SU-DHL-6 (cell line): Measurements from ENCODE around the gene RRAD.

Experiments
- H2AFZ ChIP-seq: fragments of 200-600 bp; sonication (generic); 2 replicates; pipeline ENCODE4 v1.6.1; 2014; ENCODE audit warnings: low read depth, mild to moderate bottlenecking, moderate library complexity, mixed read lengths, antibody characterized with exemption, low read length; ENCODE audit not compliant: severe bottlenecking
- H3F3A ChIP-seq: fragments of 200-600 bp; shearing (Covaris generic); 2 replicates; pipeline ENCODE4 v1.6.0; 2016; ENCODE audit warnings: antibody characterized with exemption, mild to moderate bottlenecking; ENCODE audit not compliant: insufficient read depth
- H3K27ac ChIP-seq: fragments of 200-600 bp; sonication (generic); 2 replicates; pipeline ENCODE4 v1.5.1; 2016; ENCODE audit warnings: low read depth, mild to moderate bottlenecking, low read length, moderate library complexity, mixed read lengths
- H3K27me3 ChIP-seq: fragments of 200-600 bp; sonication (generic), shearing (Covaris generic); 2 replicates; pipeline ENCODE4 v1.6.0; 2014; ENCODE audit warnings: mild to moderate bottlenecking, low read length
- H3K36me3 ChIP-seq: fragments of 200-600 bp; sonication (generic); 2 replicates; pipeline ENCODE4 v1.6.1; 2014; ENCODE audit warnings: mild to moderate bottlenecking, low read length, mixed read lengths
- H3K4me2 ChIP-seq: fragments of 300-600, 200-600 bp; shearing (Covaris generic), sonication (generic); 2 replicates; pipeline ENCODE4 v1.6.0; 2014; ENCODE audit warnings: low read length, low read depth, mild to moderate bottlenecking; ENCODE audit not compliant: poor library complexity, severe bottlenecking
- H3K4me3 ChIP-seq: fragments of 200-600 bp; sonication (generic); 2 replicates; pipeline ENCODE4 v1.5.1; 2014; ENCODE audit warnings: antibody characterized with exemption, low read length, mild to moderate bottlenecking, mixed read lengths; ENCODE audit not compliant: insufficient read depth, poor library complexity, severe bottlenecking
- H3K79me2 ChIP-seq: fragments of 200-600 bp; sonication (generic); 2 replicates; pipeline ENCODE4 v1.6.1; 2014; ENCODE audit warnings: mild to moderate bottlenecking, low read length, moderate library complexity; ENCODE audit not compliant: insufficient read depth
- H3K9ac ChIP-seq: fragments of 200-600 bp; sonication (generic); 2 replicates; pipeline ENCODE4 v1.7.0; 2014; ENCODE audit warnings: mild to moderate bottlenecking, low read length
- H3K9me2 ChIP-seq: fragments of 200-600 bp; sonication (generic); replicated peaks from 2 replicates; pipeline ENCODE4 v1.6.1; 2014; ENCODE audit warnings: low read length; ENCODE audit not compliant: insufficient read depth
- H3K9me3 ChIP-seq: fragments of 200-600 bp; sonication (generic); 2 replicates; pipeline ENCODE4 v1.6.1; 2014; ENCODE audit warnings: low read length, mixed read lengths; ENCODE audit not compliant: insufficient read depth
- H4K20me1 ChIP-seq: fragments of 200-600 bp; sonication (generic); 2 replicates; pipeline ENCODE4 v1.6.1; 2014; ENCODE audit warnings: low read depth, mild to moderate bottlenecking, antibody characterized with exemption, low read length, moderate library complexity, mixed read lengths
- CTCF ChIP-seq: fragments of 200-600 bp; sonication (generic); IDR thresholded peaks from one replicate; pipeline ENCODE4 v1.5.1; 2017; ENCODE audit warnings: antibody characterized with exemption, mild to moderate bottlenecking, low read length, moderate library complexity; ENCODE audit not compliant: insufficient read depth, poor library complexity, severe bottlenecking
- EZH2phosphoT487 ChIP-seq: fragments of 200-600 bp; sonication (generic), shearing (Covaris generic); conservative IDR thresholded peaks from 2 replicates; pipeline ENCODE4 v1.6.1; 2018; ENCODE audit warnings: mild to moderate bottlenecking, antibody characterized with exemption, low read length, moderate library complexity, mixed read lengths

The RRAD gene

GRCh38 chr16:66940236-66940635, 14.9 kb upstream of the RRAD start:
- H4K20me1 ChIP-seq, result no peaks in the 10 kb centered on the region
- no peaks in the 10 kb centered on the region for H3K9me2 ChIP-seq
- no peaks in the 10 kb centered on the region for H3K36me3 ChIP-seq
- H3K27ac ChIP-seq, result no peak overlapping the region
- H3K9ac ChIP-seq, result no peak overlapping the region
- no peaks in the 10 kb centered on the region for H3K79me2 ChIP-seq
- H3F3A ChIP-seq, result no peaks in the 10 kb centered on the region
- H3K4me2 ChIP-seq, result no peak overlapping the region
- no peak for TF ChIP-seq EZH2phosphoT487
- no peak for TF ChIP-seq CTCF
- H3K4me3 ChIP-seq, result no peak overlapping the region
- H2AFZ ChIP-seq, result no peak overlapping the region
- H3K27me3 ChIP-seq, result no peaks in the 10 kb centered on the region
- no peaks in the 10 kb centered on the region for H3K9me3 ChIP-seq

- Histone ChIP-seq H3K4me3 (no peak overlapping the region), H3F3A (no peaks in the 10 kb centered on the region), H4K20me1 (no peaks in the 10 kb centered on the region), H3K9me2 (no peaks in the 10 kb centered on the region), H2AFZ (no peak overlapping the region), H3K9me3 (no peaks in the 10 kb centered on the region), H3K27ac (no peak overlapping the region), H3K9ac (no peak overlapping the region), H3K79me2 (peaks cover 3% of the 10 kb centered on the region; the same call in 1 of the 2 replicates), H3K36me3 (no peaks in the 10 kb centered on the region), H3K4me2 (no peak overlapping the region), H3K27me3 (no peaks in the 10 kb centered on the region)
- TF ChIP-seq CTCF, result no peak
- TF ChIP-seq EZH2phosphoT487, result no peak
Measured at GRCh38 chr16:66939366-66939765, 14.0 kb upstream of the RRAD start.

GRCh38 chr16:66937725-66938337, 12.5 kb upstream of the RRAD start:
- Histone ChIP-seq H3K9me3 (no peaks in the 10 kb centered on the region), H3F3A (no peaks in the 10 kb centered on the region), H3K4me2 (no peak overlapping the region), H3K79me2 (peaks cover 12% of the 10 kb centered on the region), H3K27ac (no peak overlapping the region), H3K4me3 (no peak overlapping the region), H2AFZ (no peak overlapping the region), H3K9ac (no peak overlapping the region), H3K36me3 (no peaks in the 10 kb centered on the region), H4K20me1 (no peaks in the 10 kb centered on the region), H3K27me3 (no peaks in the 10 kb centered on the region), H3K9me2 (no peaks in the 10 kb centered on the region)
- no peak for TF ChIP-seq EZH2phosphoT487
- TF ChIP-seq CTCF, result no peak
